ENCODE measurements around the gene RAD51B.
"Not testable (repeated sequence)": the region's sequence is repeated elsewhere in the genome, so short reads cannot be mapped to it uniquely, and the experiment has no call there.

The RAD51B gene

DNA sequence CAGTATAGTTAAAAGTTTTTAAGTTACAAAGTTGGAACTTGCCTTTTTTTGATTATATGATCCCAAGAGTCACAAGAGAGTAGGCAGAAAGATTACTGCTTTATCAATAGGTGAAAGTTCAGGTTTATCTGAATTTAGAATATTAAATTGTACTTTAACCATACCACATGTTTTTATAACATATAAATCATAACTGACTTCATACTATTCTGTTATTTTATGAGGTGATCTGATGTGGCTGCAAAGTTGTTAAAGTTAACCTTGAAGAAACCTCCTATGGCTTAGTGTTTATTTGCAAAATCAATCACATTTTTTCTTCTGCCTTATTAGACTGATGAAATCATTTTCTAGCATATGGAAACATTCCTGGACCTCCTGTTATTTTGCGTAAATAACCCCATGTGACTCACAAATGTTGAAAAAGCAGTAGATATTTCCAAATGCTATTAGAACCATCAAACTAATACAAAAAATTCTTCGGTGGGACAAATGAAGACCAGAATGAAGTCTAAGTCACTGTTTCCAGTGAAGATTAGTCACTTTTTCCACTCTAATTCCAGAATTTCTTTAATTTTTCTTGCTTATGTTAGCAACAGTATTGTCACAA is 132.1 kb downstream of the RAD51B start:
- no peak for DNase-seq

DNA sequence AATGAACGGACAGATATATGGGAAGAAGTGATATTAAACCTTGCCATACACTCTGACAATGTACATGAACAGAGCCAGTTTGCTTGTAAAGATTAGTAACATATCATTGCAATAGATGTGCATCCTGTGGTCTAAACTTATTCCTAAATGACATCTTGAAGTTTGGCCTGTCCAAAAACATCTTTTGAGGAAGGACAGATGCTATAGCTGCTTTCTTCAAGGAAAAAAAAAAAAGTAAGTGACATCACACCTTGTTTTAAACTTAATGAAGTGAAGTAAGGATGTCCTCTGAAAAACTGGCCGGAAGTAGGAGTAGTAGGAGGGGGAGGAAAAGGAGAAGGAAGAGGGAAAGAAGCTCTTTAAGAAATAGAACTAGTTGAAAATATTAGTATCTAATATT is 132.8 kb downstream of the RAD51B start:
- DNase-seq = no peak

DNA sequence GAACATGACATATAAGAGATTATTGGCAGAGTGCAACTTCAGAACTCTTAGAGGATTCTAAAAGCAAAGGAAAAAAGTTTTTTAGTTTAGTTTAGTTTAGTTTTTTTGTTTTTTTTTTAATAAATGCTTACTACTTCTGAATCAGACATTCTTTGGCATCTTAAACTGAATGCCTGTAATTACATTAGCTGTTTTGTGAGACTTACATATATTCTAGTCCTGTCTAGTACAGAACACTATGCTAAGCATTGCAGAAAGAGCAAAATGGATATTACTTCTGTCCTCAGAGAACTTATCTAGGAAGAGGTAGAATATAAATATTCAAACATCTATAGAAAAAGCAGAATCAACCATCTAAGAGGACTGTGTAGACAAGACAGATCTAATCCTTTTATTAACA is 133.2 kb downstream of the RAD51B start:
- no peak for DNase-seq

DNA sequence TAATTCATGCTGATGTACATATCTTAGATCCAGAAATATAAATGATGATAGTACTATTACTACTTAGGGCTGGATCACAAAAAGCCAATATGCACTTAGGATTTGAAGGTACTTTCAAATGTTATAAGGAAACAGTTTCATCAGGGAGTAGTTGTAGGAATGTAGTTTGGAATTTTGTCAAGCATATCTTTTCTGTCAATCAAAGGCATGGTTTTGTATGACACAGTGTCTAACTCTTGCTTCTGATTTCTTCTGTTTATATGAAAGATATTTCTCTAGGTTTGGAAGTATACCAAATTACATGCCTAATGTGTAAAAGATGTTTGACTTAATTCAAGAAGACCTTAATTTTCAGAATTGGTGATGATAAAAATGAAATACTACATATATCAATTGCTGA is 135.7 kb downstream of the RAD51B start:
- DNase-seq = no peak

DNA sequence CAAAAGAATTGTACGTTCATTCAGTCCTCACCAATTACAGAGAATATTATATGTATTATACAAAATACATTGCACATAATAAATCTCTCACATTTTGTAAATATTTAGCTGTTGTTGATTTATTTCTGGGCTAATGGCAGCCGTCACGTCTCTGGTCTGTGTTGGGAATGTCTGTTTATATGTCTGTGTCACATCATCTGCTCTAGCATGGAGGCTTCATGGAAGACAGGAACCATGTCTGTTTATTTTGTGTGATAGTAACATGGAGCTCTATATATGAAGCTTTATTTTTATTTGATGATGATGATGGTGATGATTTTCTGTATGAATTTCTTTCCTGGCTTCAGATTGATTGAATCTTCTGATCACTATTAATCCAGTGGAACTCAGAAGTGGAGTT is 138.4 kb downstream of the RAD51B start:
- no peak for DNase-seq

DNA sequence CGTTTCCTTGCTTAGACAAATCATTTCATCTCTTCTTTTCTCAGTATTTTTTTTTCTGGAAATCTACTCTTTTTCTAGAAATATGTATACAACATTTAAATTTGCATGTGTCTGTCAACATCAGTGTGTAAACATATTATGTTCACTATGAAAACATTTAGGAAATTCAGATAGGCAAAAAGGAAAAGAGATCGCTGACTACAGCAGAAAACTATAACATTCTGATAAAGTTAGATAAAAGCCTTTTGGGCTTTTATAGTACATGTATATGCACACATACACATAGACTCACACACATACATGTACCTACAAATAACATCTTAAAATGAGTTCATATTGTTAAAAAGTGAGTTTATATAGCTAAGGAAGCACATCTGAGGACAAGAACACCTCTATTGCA is 142.1 kb downstream of the RAD51B start:
- no peak for DNase-seq

DNA sequence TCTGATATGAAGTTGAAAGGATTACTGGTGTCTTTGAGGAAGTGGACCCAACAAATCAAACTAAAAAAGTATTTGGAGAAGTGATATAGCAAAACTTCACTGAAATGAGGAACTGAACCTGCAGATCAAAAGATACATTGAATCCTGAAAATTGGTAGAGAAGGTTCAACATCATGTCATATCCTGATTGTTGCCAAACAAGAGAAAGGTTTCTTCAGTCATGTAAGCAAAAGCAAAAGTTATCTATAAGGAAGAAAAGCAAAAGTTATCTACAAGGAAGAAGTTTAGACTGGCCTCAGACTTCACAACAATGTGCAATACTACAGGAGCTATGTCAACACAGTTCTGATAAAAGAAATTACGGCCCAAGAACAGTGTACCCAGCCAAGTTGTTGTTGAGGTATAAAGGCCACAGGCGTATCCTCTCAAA is 142.7 kb downstream of the RAD51B start:
- DNase-seq = no peak

DNA sequence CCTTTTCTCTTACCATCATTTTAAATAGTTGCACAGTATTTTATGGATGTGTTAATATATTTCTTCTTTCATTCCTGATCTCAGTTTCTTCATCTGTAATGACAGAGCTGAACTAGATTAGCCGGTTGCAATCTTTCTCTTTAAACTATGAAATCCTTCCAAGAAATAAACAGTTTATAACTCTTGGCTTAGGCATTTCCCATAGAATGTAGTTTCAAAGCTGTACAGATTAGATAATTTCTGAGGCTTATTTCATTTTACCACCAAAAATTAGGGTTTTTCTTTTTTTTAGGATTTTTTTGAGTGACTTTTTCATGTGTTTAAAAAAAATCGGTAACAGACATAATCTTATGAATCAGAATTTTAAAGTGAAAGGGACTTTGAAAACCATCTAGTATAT is 144.0 kb downstream of the RAD51B start:
- no peak for DNase-seq

DNA sequence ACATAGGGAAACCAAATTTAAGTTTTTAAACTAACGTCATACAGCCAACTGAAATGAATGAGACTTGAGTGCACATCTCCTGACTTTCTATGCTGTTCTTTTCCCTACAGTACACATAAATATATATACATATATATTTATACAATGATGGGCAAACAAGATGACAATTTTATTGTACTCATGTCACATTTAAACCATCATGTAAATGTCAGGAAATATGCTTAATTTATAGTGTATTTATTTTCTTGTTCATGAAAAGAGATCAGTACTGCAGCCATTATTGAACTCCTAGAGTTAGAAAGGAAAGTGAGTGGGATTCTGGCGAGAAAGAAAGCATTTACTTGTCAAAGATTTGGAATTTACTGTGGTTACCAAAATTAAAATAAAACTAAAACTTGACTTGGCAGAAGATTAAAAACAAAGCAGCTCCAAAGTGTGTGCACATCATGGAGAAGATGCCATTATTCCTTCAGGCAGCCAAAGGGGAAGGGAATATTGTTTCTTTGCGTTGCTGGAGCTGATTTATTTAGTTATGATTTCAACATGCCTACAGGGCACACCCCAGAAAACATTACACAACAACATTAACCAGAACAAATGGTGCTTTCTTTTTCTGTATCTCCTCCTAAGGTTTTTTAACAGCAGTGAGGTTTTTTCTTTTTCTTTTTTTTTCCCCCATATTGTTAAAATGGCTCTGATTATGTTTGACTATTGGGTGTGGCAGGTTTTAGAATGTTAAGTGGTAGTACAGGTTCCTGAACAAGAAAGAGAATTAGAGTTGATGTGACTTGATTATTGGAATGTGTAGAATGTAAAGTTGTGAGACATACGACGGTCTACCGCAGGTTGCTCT is 144.6 kb downstream of the RAD51B start:
- DNase-seq = no peak

DNA sequence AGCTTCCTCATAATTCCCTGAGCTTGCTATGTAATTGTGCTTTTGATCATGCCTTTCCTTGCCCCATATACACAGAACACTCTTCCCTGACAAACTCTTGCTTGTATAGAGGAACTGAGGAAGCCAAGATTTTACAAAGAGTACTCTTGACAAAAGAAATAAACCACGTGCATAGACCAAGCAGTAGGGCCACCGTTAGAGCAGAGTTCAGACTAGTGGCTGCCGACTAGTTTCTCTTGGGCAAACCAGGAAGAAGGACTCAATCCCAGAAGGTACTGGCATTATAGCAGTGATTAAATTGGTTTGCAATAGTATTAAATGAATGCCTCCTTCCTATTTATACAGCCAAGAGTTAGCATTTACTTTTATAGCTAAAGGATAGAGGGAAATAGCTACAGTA is 146.1 kb downstream of the RAD51B start:
- DNase-seq = no peak

DNA sequence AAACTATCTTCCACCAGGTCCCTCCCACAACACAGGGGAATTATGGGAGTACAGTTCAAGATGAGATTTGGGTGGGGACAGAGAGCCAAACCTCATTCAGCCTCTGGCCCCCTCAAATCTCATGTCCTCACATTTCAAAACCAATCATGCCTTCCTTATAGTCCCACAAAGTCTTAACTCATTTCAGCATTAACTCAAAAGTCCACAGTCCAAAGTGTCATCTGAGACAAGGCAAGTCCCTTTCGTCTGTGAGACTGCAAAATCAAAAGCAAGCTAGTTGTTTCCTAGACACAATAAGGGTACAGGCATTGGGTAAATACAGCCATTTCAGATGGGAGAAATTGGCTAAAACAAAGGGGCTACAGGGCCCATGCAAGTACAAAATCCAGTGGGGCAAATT is 147.6 kb downstream of the RAD51B start:
- no peak for DNase-seq

DNA sequence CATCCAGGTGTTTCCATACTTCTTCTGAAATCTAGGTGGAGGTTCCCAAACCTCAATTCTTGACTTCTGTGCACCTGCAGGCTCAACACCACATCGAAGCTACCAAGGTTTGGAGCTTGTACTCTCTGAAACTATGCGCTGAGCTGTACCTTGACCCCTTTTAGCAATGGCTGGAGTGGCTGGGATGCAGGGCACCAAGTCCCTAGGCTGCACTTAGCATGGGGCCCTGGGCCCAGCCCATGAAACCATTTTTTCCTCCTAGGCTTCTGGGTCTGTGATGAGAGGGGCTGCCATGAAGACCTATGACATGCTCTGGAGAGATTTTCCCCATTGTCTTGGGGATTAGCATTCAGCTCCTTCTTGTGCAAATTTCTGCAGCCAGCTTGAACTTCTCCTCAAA is 148.4 kb downstream of the RAD51B start:
- not testable (repeated sequence) for DNase-seq

DNA sequence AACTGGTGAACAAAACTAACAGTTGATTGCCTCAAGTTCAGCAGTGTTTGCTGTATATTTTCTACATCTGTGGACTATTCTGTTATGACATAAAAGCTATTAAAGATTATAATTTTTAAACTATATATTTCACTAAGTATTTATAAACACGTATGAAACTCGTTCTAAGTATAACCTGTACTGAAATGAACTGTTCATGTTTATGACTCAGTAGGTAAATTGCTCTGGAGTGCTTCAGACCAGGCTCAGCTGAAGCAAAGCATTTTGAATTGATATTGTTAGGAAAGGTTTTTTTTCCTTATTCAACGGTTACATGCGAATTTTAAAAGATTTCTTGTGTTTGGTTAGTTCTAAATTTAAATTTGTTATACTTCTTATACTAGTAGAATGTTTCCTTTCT is 151.3 kb downstream of the RAD51B start:
- DNase-seq = no peak

DNA sequence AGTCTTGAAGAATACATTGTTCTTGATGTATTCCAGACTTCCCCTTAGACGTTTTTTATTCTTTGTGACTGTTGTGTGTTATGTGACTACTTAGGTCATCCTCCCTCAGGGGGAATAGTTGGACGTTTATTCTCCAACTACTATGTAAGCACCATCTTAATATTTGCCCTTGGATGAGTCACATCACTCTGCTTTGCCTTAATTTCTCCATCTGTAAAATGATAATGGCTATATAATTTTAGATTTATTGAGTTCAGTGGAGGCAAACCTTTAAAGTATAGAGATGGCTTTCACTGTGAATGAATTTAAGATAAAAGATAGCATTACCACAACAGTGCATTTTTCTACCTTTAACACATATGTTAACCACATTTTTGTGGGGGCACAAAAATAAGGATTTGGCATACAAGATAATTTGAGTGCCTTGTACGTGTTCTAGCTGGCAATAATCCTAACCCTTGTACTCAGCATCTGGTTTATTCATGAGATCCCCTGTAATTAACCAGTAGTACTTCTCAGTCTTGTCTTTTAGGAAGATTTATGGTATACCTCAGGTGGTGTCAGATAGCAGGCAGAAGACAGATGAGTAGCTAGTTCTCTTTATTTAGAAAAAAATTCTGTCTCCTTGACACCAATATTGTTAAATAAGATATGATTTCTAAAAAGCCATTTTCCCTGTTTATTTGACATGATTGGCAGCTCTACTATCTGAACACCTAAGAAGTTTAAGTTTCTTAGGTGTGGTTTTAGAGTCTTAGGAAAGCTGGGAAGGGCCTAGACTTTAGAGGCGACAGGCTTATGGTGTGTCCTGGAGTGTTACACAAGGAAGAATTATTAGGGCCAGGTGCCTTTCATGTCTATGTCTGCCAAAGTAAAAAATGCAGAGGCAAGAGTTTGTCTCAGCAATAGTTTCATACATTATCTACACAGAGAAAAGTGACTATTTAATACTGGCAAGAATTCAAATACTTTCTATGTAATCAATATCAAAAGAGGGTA is 152.3 kb downstream of the RAD51B start:
- DNase-seq = no peak

DNA sequence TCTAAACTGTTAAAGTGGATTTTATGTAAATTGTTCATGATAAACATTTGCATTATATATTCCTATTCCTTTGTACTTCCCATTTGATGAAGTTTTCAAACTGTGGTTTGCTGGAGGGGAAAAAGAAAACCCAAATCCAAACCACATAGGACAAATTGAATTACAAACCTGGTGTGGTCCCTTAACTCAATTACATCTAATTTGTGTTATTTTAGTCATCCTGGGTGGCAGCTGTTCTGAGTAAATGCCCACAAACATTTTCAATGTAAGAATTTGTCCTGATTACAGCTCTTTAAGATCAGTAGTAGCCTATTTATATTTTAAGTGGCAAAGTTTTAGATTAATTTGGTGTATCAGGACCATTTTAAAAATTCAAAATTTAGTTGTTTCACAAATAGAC is 153.9 kb downstream of the RAD51B start:
- DNase-seq = no peak

DNA sequence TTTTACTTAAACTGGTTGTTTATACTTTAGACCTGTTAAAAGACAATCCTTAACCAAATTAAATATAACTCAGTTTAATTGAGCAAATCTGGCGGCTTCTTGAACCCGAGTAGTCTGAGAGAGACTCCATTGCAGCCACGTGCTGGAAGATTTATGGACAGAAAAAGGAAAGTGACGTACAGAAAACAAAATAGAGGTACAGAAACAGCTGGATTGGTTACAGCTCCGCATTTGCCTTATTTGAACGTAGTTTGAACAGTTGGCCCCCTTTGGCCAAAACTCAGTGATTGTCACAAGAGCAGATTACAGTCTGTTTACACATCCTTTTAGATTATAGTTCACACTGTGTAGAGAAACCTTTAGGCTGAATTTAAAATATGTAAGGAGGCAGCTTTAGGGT is 155.9 kb downstream of the RAD51B start:
- DNase-seq = no peak

DNA sequence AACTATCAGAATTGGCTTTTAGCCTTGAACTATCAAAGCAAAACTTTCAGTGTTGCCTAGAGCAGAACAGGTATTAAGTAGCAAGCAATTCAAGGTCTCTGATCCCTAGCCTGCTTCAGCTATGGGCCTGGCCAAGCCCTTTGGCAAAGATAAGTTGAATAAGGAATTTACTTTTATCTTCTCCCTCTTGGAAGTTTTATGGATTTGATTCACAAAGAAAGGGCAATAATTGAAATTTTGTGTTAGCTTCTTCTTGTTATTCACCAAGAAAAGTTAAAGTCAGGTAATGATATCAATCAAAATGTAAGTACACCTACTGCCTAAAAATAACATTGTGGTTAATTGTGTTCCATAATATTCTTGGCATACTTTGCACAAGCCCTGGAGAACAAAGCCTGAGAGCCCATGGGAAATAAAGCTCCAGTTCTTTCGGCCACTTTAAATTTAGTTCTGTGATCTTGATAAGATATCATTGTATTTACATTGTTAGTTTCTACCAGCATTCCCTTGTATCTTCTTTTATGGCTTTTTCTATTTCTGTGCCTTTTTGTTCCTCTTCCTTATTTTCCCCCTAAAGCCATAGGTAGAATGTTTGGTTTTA is 158.0 kb downstream of the RAD51B start:
- DNase-seq = no peak

DNA sequence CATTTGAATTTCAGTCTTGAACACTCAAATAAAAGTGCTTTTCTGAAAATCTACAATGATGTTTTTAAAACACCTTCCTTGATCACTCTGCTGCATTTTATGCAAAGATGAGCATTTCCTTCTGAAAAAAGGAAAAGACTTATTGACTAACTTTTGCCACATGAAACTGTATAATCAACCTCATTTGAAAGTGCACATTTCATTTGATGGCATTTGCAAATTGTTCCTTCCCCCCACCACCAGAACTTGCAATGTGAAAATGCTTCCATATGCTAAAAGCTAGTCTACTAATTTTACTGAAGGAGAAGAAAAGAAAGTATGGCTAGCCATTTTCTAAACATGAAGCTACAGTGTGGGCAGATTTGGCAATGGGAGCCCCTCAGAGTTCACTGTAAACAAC is 159.2 kb downstream of the RAD51B start:
- no peak for DNase-seq

DNA sequence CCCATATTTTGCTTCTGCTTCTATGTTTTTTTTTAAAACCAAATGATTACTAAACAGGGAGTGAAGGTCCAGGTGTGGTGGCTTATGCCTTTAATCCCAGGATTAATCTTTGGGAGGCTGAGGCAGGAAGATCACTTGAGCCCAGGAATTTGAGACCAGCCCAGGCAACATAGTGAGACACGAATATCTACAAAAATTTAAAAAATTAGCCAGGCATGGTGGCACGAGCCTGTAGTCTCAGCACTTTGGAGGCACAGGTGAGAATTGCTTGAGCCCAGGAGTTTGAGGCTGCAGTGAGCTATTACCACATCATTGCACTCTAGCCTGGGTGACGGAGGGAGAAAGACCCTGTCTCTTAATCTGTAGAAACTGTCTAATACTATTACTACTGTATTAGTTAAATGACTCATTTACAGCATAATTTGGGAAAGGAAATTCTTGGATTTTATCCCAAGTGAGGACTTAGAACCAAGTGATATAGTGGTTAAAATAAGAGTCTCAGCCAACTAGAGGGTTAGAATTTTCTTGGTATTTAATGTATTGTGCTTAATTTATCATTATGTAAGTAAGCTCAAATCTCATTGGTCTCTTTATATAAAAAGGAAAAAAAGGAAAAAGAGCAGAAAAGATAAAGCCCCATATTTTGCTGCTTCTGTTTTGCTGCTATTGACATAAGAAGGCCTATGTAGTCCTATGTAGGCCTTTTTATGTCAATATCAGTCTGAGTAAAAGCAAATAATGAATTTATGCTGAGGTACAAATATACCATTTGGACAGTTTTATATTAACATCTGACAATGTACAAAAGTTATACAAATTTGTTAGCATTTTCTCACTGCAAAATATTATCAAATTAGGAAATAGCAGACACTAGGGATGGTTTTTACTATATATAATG is 163.4 kb downstream of the RAD51B start:
- no peak for DNase-seq

DNA sequence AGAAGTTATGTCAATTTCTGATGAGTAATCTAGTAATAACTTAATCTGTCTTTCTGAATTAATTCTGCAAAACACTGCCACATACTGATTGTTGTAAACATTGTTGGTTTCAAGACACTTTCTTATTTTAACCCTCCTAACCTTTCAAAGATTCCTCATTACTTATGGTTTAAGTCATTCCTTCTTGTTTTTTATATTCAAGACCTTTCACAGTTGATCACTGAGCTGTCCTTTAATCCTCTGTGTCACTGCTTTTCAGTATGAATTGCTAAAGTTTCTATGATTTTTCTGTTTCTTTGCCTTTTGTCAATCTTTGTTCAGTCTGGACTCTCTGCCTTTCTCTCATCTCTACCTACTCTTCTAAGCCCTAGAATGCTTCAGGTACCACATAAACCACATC is 164.7 kb downstream of the RAD51B start:
- no peak for DNase-seq

DNA sequence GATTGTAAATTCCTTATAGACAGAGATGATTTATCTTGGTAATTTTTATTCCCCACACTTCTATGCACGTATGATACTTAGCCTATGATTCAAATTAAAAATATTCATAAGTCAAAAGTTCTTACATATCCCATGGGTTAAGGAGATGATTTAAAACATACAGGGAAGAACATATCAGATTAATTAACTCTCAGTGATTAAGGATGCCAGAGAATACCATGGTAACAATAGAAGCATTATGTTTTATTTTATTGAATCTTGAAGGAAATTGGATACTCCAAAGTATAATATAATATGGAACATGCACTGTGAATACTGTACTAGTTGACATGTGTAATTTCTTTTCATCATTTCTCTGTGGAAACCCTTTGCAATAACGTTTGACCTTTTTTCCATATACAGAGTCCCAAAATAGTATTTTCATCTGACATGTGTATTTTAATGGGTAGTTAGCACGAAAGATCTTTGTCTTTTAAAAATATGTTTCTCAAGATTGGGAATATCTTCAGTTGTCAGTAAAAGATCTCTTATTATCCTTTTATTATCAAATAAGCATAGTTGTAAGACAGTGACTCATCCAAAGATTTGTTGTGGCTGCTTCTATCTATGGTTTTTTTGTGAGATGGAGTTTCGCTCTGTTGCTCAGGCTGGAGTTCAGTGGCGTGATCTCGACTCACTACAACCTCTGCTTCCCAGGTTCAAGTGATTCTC is 166.7 kb downstream of the RAD51B start:
- DNase-seq = no peak

Measured in SHP77 (cell line).